Stomach smooth muscle (tissue), 2 donors: ENCODE measurements around the gene HIRIP3.
A peak's percentile ranks its signal among the peaks of the same experiment; 100 is the strongest.

Experiments
- H3K27ac ChIP-seq: one replicate; pipeline ENCODE4 v1.7.0; 2013; ENCODE audit warnings: mild to moderate bottlenecking, low read length, inconsistent platforms
- H3K27me3 ChIP-seq, 2 donors: one replicate each; pipeline ENCODE4 v1.7.0; 2013; ENCODE audit warnings: low read length in 2 of 2; ENCODE audit not compliant: insufficient read depth in 2 of 2, control insufficient read depth in 1 of 2
- H3K36me3 ChIP-seq, 2 donors: one replicate each; pipeline ENCODE4 v1.7.0; 2013; ENCODE audit warnings: low read length in 2 of 2; ENCODE audit not compliant: control insufficient read depth in 2 of 2, insufficient read depth in 2 of 2
- H3K4me1 ChIP-seq: one replicate; pipeline ENCODE4 v1.7.0; 2013; ENCODE audit warnings: low read length; ENCODE audit not compliant: control insufficient read depth, insufficient read depth
- H3K4me3 ChIP-seq, 2 donors: one replicate each; pipeline ENCODE4 v1.7.0; 2013; ENCODE audit warnings: low read length in 2 of 2
- H3K9ac ChIP-seq, 2 donors: one replicate each; pipeline ENCODE4 v1.7.0; 2013; ENCODE audit warnings: low read length in 2 of 2, mild to moderate bottlenecking in 1 of 2
- H3K9me3 ChIP-seq, 2 donors: one replicate each; pipeline ENCODE4 v1.7.0; 2013; ENCODE audit warnings: low read length in 2 of 2; ENCODE audit not compliant: control insufficient read depth in 2 of 2
- donor health status: healthy.
- donor health status: Pancreatic carcinoma.

Gene HIRIP3

DNA sequence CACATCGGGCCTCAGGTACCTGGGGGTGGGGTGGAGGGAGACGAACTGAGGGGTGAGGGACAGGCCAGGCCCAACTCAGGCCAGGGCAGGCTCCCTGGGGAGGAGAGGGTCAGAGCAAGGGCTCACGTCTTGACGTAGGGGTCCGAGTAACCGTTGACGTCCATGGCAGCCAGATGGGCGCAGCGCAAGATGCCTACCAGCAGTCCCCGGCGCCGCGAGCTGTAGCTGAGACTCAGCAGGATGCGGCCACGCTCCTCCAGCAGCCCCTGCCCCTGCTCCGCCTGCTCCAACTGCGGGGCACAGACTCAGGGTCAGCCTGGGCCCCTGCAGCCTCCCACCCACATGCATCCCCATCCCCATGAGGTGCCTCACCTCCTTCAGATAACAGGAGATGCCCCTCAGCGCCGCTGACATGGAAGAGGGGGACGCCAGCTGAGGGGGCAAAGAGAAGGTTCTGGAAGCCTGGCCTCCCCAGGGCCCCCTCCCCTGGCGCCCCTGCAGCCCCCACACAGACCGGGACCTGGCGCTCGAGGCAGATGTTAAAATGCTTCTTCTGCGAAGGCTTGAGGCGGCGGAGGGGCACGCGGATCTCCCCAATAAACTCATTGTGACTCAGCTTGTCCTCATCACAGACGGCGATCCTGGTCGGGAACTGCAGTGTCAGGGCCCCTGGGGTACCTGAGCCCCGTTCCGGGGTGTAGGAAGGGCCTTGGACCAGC, 11.4 kb upstream of the HIRIP3 start:
- Histone ChIP-seq H3K4me1 (peaks cover 15% of the 10 kb centered on the region), H3K36me3 (peaks cover 0 to 7% of the 10 kb centered on the region in 2 donors), H3K4me3 (no peak overlapping the region), H3K27ac (no peak overlapping the region), H3K9me3 (no peaks in the 10 kb centered on the region), H3K27me3 (peaks cover 21 to 35% of the 10 kb centered on the region in 2 donors), H3K9ac (no peak overlapping the region)

DNA sequence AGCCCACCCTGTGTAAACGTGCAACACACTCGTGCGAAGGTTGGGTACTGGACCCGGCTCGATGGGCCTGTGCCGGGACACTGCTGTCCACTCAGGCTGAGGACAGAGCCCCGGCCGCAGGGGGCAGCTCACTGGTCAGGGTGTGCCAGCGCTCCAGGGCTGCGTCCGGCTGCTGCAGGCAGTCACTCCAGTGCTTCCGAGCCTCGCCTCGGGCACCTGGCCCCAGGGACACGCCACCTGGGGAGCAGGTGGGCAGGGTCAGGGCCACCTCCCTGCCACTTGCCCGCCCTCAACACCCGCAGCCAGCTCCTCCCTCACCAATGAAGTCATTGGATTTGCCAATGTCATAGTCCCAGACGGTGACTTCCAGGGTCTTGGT, 10.7 kb upstream of the HIRIP3 start:
- Histone ChIP-seq H3K9me3 (no peaks in the 10 kb centered on the region), H3K27ac (no peak overlapping the region), H3K4me3 (no peak overlapping the region), H3K4me1 (peaks cover 15% of the 10 kb centered on the region), H3K36me3 (peaks cover 0 to 9% of the 10 kb centered on the region in 2 donors), H3K27me3 (peaks cover 17 to 27% of the 10 kb centered on the region in 2 donors), H3K9ac (no peak overlapping the region)

DNA sequence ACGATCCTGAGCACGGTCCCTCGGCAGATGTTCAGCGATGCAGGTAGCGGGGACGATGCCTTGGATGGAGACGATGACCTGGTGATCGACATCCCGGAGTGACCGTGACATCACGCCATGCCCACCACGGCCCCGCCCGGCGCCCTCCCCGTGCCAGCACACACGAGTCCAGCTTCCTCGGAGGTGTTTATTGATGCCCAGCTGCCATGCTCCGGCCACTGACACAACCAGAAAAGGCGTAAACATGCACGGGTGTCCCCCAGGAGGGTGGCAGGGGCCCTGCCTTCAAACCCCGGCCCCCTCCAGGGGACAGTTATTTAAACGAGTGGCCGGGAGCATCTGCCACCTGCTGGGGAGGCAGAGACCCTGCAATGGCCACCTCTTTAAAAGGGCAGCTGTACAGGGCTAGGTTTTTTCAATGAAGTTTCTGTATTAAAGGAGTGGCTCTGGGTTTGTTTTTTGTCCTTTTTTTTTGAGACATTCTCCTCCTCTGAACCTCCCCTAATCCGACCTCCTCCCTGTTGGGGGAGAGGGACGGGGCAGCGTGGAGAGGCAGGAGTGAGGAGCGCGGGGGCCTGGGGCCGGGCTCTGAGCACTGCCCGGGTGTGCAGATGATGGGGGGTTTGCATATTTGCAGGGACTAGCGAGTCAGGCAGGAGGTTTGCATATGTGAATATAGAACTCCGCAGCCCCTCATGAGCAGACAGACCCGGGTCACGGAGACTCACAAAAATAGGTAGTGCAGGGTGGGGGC, 10.1 kb upstream of the HIRIP3 start:
- peaks cover 12% of the 10 kb centered on the region for H3K4me1 ChIP-seq
- no peak overlapping the region for H3K27ac ChIP-seq
- peaks cover 0 to 9% of the 10 kb centered on the region in 2 donors for H3K36me3 ChIP-seq
- no peaks in the 10 kb centered on the region for H3K9me3 ChIP-seq
- H3K4me3 ChIP-seq = peak overlapping the region in 1 of 2 donors; percentile 35
- no peak overlapping the region for H3K9ac ChIP-seq
- peaks cover 15 to 23% of the 10 kb centered on the region in 2 donors for H3K27me3 ChIP-seq

DNA sequence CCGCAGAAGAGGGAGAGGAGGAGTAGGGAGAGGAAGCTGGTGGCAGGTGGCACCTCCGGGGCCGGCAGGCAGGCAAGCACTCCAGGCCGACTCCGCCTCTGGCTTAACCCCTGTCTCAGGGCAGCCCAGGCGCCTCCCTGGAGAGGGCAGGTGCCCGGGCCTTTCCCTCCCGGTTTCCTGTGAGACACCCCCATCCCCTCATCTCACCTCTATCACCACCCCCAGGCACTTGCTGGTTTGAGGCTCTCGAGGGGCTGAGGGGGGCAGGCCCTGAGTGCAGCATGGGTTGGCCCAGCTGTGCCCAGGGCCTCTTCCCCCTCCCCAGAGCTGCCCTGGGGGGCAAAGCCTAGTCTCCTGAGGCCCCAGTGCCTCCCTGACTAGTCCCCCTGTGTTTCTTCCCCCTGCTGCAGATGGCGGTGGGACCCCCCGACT, 9.4 kb upstream of the HIRIP3 start:
- Histone ChIP-seq H3K4me3 (no peak overlapping the region), H3K36me3 (peaks cover 0 to 9% of the 10 kb centered on the region in 2 donors), H3K9ac (no peak overlapping the region), H3K27ac (no peak overlapping the region), H3K9me3 (no peaks in the 10 kb centered on the region), H3K27me3 (peaks cover 8 to 16% of the 10 kb centered on the region in 2 donors), H3K4me1 (peaks cover 7% of the 10 kb centered on the region)

DNA sequence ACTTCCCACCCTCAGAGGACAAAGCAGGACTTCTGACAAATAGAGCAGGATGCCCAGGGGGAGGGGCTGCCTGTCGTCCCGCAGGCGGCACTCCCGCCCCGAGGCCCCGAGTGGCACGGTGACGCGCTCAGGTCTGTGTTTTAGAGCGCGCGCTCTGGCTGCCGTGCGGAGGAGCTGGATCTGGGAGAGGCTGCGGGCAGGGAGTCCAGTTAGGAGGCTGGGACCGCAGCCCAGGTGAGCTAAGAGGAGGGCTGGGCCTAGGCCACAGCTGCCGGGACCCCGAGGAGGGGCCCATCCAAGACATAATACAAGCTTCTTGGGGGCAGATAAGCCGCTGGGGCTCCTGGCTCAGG, 9.0 kb upstream of the HIRIP3 start:
- Histone ChIP-seq H3K27ac (no peak overlapping the region), H3K9ac (no peak overlapping the region), H3K36me3 (peaks cover 0 to 10% of the 10 kb centered on the region in 2 donors), H3K4me1 (peaks cover 5% of the 10 kb centered on the region), H3K9me3 (no peaks in the 10 kb centered on the region), H3K4me3 (no peak overlapping the region), H3K27me3 (peaks cover 4 to 11% of the 10 kb centered on the region in 2 donors)

DNA sequence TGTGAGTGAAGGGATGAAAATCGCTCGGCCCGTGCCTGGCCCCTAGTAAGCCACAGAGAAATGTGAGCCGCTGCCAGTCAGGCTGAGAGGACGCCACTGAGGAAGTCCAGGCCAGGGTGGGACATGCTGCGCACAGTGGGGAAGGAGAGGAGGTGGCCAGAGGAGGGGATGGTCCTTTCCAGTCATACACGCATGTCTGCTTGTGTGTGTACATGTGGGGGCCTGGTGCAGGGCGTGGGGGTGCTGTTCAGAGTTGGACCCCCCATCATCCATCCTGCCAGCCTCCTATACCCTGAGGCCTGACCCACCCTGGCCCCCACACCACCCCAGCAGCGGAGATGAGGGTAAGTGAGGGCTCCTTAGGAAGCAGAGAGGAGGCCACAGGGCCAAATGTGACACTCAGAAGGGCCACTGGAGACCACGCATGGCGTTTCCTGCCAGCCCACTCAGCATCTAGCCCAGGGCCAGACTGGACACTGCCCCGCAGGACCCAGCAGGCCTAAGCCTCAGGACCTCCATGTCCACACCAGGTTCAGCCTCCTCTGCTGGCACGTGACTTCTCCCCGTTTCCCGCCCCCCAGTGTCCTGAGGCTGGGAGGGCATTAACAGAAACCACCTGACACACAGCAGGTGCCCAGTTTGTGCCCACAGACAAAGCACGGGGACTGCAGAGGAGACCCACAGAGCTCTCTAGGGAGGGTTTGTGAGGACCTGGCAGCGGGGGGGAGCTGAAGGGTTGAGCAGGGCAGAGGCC, 8.4 kb upstream of the HIRIP3 start:
- H3K27ac ChIP-seq = no peak overlapping the region
- H3K9ac ChIP-seq = no peak overlapping the region
- H3K9me3 ChIP-seq = no peaks in the 10 kb centered on the region
- peaks cover 5% of the 10 kb centered on the region for H3K4me1 ChIP-seq
- H3K4me3 ChIP-seq = no peak overlapping the region
- H3K27me3 ChIP-seq = peaks cover 2 to 6% of the 10 kb centered on the region in 2 donors
- peaks cover 0 to 14% of the 10 kb centered on the region in 2 donors for H3K36me3 ChIP-seq

DNA sequence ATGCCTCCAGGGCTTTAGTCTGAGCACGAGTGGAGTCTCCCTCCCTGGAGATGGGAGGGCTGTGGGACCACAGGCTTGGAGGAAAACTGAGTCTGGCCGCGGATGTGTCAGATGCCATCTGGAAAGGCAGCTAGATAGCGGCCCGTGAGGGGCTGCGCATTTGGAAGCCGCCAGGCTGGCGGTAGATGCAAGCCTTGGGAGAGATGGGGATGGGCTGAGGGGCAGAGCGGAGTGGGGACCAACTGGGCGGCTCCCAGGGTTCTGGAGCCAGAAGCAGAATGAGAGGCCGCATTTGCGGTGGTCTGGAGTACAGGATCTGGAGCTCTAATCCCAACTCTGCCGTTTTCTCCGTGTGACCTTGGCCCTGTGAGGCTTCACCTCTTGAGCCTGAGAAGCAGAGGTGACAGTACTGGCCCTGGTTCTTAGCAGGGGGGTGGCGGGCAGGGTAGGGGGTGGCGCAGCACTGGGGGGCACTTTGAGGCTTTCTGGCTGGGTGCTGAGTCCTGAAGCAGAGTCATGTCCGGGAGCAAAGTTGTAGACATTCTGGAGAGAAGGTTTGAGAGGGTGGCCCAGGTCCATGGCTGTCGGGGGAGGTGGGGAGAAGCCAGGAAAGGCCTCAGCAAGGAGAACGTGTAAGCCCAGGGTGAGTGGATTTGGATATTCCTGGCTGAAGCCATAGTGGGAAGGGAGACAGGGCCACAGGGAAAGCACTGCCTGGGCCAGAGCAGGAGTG, 7.4 kb upstream of the HIRIP3 start:
- H3K9ac ChIP-seq = no peak overlapping the region
- H3K4me3 ChIP-seq = no peak overlapping the region
- H3K9me3 ChIP-seq = no peaks in the 10 kb centered on the region
- peaks cover 0 to 3% of the 10 kb centered on the region in 2 donors for H3K27me3 ChIP-seq
- no peak overlapping the region for H3K27ac ChIP-seq
- peaks cover 5% of the 10 kb centered on the region for H3K4me1 ChIP-seq
- peaks cover 3 to 14% of the 10 kb centered on the region in 2 donors for H3K36me3 ChIP-seq

DNA sequence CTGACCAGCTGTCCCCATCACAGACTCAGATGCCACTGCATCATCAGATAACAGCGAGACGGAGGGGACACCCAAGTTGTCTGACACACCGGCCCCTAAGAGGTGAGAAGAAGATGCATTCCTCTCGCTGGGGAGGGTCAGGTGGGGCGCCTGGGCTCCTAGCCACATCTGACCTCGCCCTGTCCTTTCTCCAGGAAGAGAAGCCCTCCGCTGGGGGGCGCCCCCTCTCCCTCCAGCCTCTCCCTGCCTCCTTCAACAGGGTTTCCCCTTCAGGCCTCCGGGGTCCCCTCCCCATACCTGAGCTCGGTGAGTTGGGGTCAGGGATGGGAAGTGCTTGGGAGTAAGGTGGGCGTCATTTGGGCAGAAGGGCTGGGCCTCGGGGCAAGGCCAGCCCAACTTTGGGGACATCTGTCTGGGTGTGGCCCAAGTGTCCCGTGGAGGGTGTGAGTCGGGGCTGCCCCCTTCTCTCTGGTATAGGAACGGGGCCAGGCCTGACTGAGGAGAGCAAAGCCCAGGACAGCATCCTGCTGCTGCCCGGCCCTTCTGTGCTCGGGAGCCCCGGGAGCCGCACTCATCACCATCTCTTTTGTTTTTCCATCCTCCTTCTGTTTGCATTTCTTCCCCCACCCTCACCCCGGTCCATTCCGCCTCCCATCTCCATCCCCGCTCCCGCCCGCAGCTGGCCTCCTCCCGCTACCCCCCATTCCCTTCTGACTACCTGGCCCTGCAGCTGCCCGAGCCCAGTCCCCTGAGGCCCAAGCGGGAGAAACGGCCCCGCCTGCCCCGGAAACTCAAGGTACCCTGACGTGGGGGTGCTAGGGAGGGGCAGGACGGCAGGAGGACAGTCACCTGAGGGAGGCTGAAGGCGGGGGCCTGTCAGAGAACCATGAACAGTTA, 5.6 kb upstream of the HIRIP3 start:
- H3K4me1 ChIP-seq = peaks cover 14% of the 10 kb centered on the region
- H3K9me3 ChIP-seq = no peaks in the 10 kb centered on the region
- no peak overlapping the region for H3K27ac ChIP-seq
- H3K9ac ChIP-seq = no peak overlapping the region
- no peak overlapping the region for H3K4me3 ChIP-seq
- peaks cover 3 to 14% of the 10 kb centered on the region in 2 donors for H3K36me3 ChIP-seq
- no peaks in the 10 kb centered on the region for H3K27me3 ChIP-seq

DNA sequence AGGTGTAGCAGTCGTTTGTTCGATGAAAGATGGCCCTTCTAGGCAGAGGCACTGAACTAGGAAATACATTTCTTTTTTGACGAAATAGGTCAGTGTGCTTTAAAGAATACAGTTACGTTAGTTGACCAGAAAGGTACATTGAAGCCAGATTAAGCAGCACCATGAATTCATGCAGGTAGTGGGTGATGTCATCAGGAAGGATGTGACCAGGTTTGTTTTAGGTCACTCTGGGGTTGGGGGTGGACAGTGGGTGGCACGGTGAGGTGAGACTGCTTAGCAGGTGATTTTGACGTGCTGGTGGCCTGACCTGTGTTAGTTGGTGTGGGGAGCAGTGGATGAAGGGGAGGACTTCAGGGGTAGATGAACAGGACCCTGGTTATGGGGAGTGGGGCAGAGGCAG, 4.2 kb upstream of the HIRIP3 start:
- Histone ChIP-seq H3K4me3 (no peak overlapping the region), H3K9me3 (no peaks in the 10 kb centered on the region), H3K4me1 (peaks cover 17% of the 10 kb centered on the region), H3K27me3 (no peaks in the 10 kb centered on the region), H3K36me3 (peaks cover 3 to 14% of the 10 kb centered on the region in 2 donors), H3K27ac (no peak overlapping the region), H3K9ac (no peak overlapping the region)
